Erythroblast (primary cell): Measurements from ENCODE around the gene SINHCAF.

Experiments
- GATA1 ChIP-seq: IDR thresholded peaks from 2 replicates; pipeline ENCODE4 v1.6.1; 2011; ENCODE audit warnings: low read depth, mild to moderate bottlenecking, control low read depth, low read length, moderate library complexity
- POLR2A ChIP-seq: IDR thresholded peaks from 2 replicates; pipeline ENCODE4 v1.6.1; 2011; ENCODE audit warnings: mild to moderate bottlenecking, low read length

DNA sequence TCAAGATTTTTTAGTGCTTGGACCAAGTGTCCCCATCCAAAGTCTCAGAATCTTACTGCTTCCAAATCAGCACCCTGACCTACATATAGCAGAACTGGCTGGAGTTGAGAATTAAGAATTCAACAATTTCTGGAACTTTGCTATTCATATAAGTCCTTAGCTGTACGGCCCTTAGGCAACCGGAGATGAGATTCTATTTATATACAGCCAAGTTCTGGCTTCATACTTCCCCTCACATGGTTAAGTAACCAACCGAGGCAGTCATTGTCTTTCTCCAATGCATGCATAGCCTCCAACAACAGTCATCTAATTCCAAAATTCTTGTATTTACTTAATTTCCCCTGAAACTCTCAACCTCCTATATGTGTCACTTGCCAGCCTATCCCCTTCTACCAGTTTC is 76.6 kb downstream of the SINHCAF start:
- TF ChIP-seq POLR2A (no peak), GATA1 (no peak)
